GM19467 (cell line): ENCODE data around the gene SLC39A11.

ENCODE experiments used
- ATAC-seq: cut with Tn5 transposase; IDR thresholded peaks from one replicate; pipeline ENCODE4 v1.9.1; 2021; ENCODE audit warnings: mild to moderate bottlenecking, moderate library complexity; ENCODE audit not compliant: unreplicated experiment

Gene SLC39A11

GRCh38 chr17:72702998-72703397 is 389.5 kb downstream of the SLC39A11 start:
- ATAC-seq: no peak

DNA sequence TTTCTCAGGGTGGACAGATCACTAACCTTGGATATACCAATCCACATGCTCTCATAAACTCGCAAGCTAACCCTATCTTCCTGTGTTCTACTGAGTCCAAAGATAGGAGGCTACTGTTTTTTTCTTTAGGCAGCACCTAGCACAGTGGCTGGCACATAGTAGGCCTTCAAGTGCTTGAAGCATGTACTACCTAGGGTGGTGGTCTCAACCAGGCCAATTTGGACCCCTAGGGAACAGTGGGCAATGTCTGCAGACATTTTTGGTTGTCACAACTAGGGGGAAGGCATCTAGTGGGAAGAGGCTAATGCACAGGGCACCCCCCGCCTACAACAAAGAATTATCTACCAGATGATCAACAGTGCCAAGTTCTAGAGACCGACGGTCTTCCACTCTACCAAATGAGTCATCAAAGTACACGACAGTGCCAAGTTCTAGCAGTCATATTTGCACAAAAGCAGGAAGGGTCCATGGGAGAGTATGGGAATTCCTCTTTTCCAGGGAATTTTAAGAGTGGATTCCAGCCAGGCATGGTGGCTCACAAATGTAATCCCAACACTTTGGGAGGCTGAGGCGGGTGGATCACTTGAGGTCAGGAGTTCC is 390.3 kb downstream of the SLC39A11 start:
- no peak for ATAC-seq

DNA sequence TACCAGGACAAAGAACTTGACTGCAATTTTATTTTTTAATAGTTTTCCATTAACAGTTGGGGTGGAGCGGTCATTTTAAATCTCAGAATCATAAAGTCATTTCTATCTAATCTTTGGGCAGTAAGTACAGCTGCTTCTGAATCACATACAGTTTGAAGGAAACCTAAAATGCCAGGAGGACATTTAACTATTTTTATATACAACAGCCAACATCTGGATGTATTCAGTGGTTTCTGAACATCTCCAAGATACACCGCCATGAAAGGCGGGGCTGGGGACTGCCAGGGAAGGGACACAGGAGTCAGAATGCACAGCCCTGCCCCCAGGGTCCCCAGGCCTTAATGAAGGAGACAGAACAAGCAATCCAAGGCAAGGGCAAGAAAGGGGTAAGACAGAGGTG is 392.3 kb downstream of the SLC39A11 start:
- no peak for ATAC-seq

- no peak for ATAC-seq
Measured at GRCh38 chr17:72699545-72699944, 392.9 kb downstream of the SLC39A11 start.

DNA sequence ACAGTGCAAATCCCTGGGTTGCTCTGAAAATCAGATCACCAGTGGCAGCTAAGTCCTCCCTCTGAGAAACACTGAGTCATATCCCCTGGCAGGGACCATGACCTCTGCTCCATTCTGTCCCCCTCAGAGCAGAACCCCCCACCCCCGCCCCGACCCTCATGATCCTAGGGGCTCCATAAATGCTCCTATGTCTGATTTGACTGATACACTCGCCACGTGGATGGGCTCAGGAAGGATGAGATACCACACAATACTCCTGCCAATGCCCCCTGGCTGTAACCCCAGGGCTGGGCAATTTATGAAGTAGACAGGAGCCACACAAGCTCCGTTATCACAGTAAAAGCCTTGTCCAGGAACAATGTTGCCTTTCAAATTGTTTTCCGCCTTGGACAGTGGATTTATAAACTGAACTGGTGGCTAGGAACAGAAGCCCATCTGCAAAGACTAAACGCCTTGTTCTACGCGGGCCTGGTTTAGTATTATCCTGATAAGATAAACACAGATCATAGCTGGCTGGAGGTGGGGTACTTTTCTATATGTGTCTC is 394.8 kb downstream of the SLC39A11 start:
- ATAC-seq: no peak

GRCh38 chr17:72696721-72697120 is 395.8 kb downstream of the SLC39A11 start:
- ATAC-seq: no peak

DNA sequence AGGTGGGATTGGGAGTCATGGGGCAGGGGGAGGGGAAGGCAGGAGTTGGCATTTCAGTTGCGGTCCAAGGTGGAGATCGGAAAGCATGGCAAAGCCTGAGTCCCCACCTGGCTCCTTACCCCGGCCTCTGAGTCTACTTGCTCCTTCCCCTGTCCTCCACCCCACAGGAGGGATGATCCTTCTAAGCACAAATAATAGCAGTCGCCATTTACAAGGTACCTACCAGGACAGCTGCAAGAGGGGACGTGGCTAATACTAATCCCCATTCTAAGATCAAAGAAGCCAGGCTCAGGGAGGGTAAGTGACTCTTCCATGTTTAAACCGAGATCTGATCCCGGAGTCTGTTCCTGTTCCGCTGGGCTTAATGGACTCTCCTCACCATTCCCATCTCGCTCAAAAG is 396.3 kb downstream of the SLC39A11 start:
- ATAC-seq: no peak

- no peak for ATAC-seq
Measured at GRCh38 chr17:72693956-72694355, 398.5 kb downstream of the SLC39A11 start.

GRCh38 chr17:72693151-72693878 is 399.2 kb downstream of the SLC39A11 start:
- no peak for ATAC-seq

GRCh38 chr17:72692676-72693075 is 399.8 kb downstream of the SLC39A11 start:
- no peak for ATAC-seq

DNA sequence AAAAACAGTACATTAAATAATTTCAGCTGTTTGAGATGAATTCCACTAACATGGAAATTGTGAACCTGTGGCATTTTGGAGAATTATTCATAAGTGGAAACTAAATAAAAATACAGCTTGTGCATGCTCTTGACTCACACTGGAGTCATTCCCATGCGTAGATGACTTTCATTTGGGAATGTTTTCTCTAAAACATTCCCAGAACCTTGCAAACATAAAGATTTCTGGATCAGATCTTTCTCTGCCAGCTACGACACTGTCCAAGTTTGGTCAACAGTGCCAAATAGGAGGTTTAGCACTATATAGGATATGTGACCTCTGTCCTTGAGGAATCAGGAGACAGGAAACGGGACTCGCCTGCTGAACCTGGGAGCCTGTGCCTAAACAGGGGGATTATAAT is 400.9 kb downstream of the SLC39A11 start:
- no peak for ATAC-seq

DNA sequence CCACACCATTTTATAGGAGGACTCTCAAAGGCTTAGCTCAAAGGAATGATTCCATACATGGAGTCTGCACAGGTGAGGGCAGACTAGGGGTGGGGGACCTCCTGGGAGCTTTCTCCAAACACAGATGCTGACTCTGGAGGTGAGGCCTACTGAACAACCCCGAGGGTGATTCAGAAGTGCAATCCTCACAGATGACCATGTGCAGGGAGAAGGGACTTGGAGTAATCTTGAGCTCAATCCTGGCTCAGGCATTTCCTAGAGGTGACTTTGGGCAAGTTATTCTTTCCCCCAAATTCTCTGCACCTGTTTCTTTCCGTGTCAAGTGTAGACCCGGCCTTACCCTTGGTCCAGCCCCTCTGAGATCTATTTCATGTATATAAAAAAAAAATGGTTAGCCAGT is 401.5 kb downstream of the SLC39A11 start:
- no peak for ATAC-seq

GRCh38 chr17:72687886-72688285 is 404.6 kb downstream of the SLC39A11 start:
- ATAC-seq: no peak

DNA sequence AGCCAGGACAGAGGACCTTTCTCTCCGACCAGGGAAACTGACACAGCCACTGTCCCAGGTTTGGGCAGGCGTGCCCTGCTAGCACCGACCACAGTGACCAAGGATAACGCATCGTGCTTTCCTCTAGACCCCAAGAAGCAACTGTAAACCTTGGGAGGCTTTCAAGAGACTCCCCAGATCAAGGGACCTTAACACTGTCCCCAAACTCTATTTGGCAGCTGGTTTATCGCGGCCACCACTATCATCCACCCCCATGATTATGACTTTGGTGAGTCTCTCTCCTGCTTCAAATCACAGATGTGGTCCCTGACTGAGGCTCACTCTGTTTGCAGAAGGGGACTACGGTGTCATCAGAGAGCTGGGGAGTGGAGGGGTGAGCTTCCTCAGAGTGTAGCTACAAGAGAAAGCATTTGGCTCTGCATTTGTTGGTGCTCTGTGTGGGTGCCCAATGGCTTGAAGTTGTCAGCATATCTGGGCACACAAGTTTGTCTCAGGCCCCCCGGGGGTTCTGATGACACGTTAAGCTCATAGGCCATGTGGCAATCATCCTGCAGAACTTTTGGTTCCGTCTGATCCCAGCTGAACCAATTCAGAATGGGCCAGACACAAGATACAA is 408.0 kb downstream of the SLC39A11 start:
- no peak for ATAC-seq

GRCh38 chr17:72683506-72684404 is 408.7 kb downstream of the SLC39A11 start:
- ATAC-seq: no peak

DNA sequence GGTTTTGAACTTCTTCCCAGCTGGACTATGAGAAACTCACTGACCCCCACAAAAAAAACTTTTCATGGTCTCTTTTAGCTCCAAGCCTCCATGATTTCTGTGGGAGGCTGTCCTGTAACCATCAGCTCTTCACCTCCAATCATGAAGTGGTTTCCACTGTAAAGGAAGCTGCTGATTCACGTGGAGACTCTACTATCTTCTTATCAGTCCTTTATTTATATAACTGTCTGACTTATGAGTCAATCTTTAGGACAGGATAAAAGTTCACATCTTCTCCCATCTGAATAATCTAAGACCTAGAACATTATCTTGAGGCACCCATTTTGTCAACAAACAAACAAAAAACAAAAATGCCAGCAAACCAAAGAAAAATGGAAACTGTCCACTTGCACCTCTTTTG is 409.9 kb downstream of the SLC39A11 start:
- ATAC-seq: no peak

GRCh38 chr17:72681844-72682243 is 410.6 kb downstream of the SLC39A11 start:
- no peak for ATAC-seq

GRCh38 chr17:72677714-72678390 is 414.6 kb downstream of the SLC39A11 start:
- no peak for ATAC-seq

DNA sequence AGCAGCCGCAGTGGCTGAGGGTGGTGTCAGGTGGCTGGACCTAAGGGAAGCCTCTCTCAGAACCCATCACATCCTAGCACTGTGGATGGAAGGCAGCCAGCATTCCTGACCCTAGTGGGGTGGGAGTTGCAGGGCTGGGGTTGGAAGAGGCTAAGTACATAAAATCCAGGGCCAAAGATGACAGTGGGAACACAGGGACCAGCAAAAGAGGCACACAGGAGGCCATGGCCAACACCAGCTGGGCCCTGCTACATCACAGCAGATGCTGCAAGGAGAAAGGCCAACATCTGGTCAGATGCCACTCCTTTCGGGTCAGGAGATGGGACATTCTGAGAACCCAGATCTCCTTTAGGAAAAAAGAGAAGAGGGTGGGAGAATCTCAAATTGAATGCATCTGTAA is 415.4 kb downstream of the SLC39A11 start:
- ATAC-seq: no peak

DNA sequence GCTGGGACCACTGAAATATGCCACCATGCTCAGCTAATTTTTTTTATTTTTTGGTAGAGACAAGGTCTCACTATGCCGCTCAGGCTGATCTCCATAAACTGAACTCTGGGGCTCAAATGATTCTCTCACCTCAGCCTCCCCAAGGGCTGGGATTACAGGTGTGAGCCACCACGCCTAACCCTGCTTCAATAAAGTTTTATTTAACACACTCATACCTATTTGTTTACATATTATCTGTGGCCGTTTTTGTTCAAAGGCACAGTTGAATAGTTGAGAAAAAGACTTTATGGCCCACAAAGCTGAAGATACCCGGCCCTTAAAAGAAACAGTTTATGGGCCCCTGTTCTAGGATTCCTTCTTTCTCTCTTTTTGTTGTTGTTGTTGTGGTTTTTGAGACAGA is 419.8 kb downstream of the SLC39A11 start:
- no peak for ATAC-seq
